ENCODE results near the gene FAXDC2.

FAXDC2 gene

GRCh38 chr5:154783774-154784460 lies 66.5 kb downstream of the FAXDC2 start:
- peaks cover 26% of the 10 kb centered on the region for H3K4me1 ChIP-seq (ENCODE audit: control insufficient read depth, insufficient read depth, low read length)
- H3K9me3 ChIP-seq (ENCODE audit: control insufficient read depth, insufficient read depth, low read depth, low read length) = no peaks in the 10 kb centered on the region
- no peak overlapping the region for H3K27ac ChIP-seq (ENCODE audit: extremely low read depth, low read depth, low read length)
- ChIA-PET POLR2A (interaction anchor here (1.0 kb wide), 1 partner anchor 15 kb away, joined by 3 read pairs; no protein-coding TSS in a partner anchor), CTCF (interaction anchor here (1.1 to 1.6 kb wide), 2 partner anchors 26 to 141 kb away, joined by 3 to 4 read pairs; no protein-coding TSS in a partner anchor)
- H3K36me3 ChIP-seq (ENCODE audit: control insufficient read depth in 2 of 2, insufficient read depth in 1 of 2, low read length in 2 of 2) = no peaks in the 10 kb centered on the region; a peak in 1 of 3 replicates
- no peak overlapping the region for H3K4me3 ChIP-seq (ENCODE audit: low read depth, low read length)
- no peak for TF ChIP-seq ZNF664 (tag by site-specific recombination; IDR thresholded peaks at IDR 0.05)
- TF ChIP-seq ZNF354C (tag by site-specific recombination; IDR thresholded peaks at IDR 0.05; ENCODE audit: borderline replicate concordance, low read depth) = no peak
- no peak for TF ChIP-seq ZNF785 (tag by site-specific recombination; IDR thresholded peaks at IDR 0.05)
- TF ChIP-seq, protein P1, sequence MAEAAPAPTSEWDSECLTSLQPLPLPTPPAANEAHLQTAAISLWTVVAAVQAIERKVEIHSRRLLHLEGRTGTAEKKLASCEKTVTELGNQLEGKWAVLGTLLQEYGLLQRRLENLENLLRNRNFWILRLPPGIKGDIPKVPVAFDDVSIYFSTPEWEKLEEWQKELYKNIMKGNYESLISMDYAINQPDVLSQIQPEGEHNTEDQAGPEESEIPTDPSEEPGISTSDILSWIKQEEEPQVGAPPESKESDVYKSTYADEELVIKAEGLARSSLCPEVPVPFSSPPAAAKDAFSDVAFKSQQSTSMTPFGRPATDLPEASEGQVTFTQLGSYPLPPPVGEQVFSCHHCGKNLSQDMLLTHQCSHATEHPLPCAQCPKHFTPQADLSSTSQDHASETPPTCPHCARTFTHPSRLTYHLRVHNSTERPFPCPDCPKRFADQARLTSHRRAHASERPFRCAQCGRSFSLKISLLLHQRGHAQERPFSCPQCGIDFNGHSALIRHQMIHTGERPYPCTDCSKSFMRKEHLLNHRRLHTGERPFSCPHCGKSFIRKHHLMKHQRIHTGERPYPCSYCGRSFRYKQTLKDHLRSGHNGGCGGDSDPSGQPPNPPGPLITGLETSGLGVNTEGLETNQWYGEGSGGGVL (tag by site-specific recombination; IDR thresholded peaks at IDR 0.05) = no peak
- no peak for TF ChIP-seq WT1 (tag by site-specific recombination; IDR thresholded peaks at IDR 0.05)
- TF ChIP-seq ZNF335 (tag by site-specific recombination; conservative IDR thresholded peaks at IDR 0.05) = no peak
- TF ChIP-seq ZBTB44 (tag by site-specific recombination; IDR thresholded peaks at IDR 0.05) = no peak
- TF ChIP-seq SP2 (tag by site-specific recombination; IDR thresholded peaks at IDR 0.05) = no peak
- TF ChIP-seq PRDM10 (tag by site-specific recombination; IDR thresholded peaks at IDR 0.05) = no peak
- TF ChIP-seq, protein P2, sequence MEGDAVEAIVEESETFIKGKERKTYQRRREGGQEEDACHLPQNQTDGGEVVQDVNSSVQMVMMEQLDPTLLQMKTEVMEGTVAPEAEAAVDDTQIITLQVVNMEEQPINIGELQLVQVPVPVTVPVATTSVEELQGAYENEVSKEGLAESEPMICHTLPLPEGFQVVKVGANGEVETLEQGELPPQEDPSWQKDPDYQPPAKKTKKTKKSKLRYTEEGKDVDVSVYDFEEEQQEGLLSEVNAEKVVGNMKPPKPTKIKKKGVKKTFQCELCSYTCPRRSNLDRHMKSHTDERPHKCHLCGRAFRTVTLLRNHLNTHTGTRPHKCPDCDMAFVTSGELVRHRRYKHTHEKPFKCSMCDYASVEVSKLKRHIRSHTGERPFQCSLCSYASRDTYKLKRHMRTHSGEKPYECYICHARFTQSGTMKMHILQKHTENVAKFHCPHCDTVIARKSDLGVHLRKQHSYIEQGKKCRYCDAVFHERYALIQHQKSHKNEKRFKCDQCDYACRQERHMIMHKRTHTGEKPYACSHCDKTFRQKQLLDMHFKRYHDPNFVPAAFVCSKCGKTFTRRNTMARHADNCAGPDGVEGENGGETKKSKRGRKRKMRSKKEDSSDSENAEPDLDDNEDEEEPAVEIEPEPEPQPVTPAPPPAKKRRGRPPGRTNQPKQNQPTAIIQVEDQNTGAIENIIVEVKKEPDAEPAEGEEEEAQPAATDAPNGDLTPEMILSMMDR (tag by site-specific recombination; IDR thresholded peaks at IDR 0.05) = no peak
- no peak for TF ChIP-seq ZNF174 (tag by site-specific recombination; IDR thresholded peaks at IDR 0.05)
- TF ChIP-seq PRDM2 (tag by site-specific recombination; IDR thresholded peaks at IDR 0.05; ENCODE audit: borderline replicate concordance) = no peak
- no peak for TF ChIP-seq ZNF112 (tag by site-specific recombination; IDR thresholded peaks at IDR 0.05)
- TF ChIP-seq, protein P3, sequence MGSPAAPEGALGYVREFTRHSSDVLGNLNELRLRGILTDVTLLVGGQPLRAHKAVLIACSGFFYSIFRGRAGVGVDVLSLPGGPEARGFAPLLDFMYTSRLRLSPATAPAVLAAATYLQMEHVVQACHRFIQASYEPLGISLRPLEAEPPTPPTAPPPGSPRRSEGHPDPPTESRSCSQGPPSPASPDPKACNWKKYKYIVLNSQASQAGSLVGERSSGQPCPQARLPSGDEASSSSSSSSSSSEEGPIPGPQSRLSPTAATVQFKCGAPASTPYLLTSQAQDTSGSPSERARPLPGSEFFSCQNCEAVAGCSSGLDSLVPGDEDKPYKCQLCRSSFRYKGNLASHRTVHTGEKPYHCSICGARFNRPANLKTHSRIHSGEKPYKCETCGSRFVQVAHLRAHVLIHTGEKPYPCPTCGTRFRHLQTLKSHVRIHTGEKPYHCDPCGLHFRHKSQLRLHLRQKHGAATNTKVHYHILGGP (tag by site-specific recombination; IDR thresholded peaks at IDR 0.05) = no peak
- TF ChIP-seq, protein P4, sequence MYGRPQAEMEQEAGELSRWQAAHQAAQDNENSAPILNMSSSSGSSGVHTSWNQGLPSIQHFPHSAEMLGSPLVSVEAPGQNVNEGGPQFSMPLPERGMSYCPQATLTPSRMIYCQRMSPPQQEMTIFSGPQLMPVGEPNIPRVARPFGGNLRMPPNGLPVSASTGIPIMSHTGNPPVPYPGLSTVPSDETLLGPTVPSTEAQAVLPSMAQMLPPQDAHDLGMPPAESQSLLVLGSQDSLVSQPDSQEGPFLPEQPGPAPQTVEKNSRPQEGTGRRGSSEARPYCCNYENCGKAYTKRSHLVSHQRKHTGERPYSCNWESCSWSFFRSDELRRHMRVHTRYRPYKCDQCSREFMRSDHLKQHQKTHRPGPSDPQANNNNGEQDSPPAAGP (tag by site-specific recombination; IDR thresholded peaks at IDR 0.05) = no peak
- TF ChIP-seq ZNF776 (tag by site-specific recombination; IDR thresholded peaks at IDR 0.05; ENCODE audit: borderline replicate concordance) = no peak
- TF ChIP-seq, protein P5, sequence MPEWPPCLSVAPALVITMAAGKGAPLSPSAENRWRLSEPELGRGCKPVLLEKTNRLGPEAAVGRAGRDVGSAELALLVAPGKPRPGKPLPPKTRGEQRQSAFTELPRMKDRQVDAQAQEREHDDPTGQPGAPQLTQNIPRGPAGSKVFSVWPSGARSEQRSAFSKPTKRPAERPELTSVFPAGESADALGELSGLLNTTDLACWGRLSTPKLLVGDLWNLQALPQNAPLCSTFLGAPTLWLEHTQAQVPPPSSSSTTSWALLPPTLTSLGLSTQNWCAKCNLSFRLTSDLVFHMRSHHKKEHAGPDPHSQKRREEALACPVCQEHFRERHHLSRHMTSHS (tag by site-specific recombination; IDR thresholded peaks at IDR 0.05) = no peak
- TF ChIP-seq ZFHX2 (tag by site-specific recombination; conservative IDR thresholded peaks at IDR 0.05) = no peak

Data from HEK293 (cell line).